T-helper 9 cell (primary cell): ENCODE measurements around the gene RHBDD3.
"Not testable (repeated sequence)": the region's sequence is repeated elsewhere in the genome, so short reads cannot be mapped to it uniquely, and the experiment has no call there.

ENCODE experiments used
- DNase-seq: peaks from one replicate; pipeline ENCODE4 v3.0.0-alpha.2; 2020

The RHBDD3 gene

DNA sequence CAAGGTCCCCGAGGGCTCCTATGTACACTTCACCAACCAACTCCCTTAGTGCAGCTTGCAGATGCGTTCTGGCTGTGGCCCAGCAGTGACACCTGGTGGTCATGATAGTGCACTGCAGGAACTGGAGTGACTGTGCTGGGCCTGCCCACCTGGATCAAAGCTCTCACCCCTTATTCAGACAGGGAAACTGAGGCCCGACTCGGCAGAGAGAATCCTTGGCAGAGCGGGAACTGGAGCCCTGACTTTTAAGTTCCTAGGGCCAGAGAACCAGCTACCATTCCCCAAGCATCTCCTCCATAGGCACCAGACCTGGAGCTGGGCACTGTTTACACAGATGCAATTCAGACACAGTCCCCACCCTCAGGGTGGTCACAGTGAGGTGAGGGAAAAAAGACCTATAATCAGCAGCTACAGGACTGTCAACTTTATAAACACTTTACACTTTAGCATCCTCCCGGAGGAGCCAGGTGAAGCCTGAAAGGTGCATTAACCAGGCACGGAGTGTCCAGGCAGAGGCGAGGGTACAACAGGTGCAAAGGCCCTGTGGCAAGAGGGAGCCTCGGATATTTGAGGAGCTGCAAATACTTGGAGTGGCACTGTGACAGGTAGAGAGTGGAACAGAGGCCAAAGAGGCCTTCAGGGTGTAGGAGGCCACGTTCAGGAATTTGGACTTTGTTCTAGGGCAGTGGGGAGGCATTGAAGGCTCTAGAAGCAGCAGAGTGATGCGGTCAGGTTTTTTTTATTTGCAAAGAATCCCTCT, 22.0 kb downstream of the RHBDD3 start:
- DNase-seq: peak; percentile 57

- DNase-seq: no peak
Measured at GRCh38 chr22:29244785-29245625, 22.8 kb downstream of the RHBDD3 start.

DNA sequence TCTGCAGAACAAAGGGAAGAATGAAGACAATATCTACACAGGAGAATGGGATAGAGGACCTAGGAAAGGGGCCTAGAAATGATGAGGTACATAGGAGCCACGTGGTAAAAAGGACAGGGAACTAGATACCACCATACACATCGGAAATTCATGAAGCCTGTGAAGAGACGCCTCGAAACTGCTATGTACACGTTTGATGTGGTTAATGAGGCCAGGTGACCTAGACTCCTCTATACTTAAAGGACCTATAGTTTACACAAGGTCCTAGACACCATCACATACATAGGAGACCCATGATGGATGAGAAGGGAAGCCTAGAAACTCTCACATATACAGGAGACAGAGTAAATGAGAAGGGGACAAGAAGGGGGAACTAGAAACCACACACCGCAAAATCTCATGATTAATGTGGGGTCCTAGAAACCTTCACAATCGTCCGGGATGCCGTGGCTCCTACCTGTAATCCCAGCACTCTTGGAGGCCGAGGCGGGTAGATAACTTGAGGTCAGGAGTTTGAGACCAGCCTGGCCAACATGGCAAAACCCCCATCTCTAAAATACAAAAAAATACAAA, 23.8 kb downstream of the RHBDD3 start:
- DNase-seq: no peak

- DNase-seq: not testable (repeated sequence)
Measured at GRCh38 chr22:29240481-29240880, 27.3 kb downstream of the RHBDD3 start.

DNA sequence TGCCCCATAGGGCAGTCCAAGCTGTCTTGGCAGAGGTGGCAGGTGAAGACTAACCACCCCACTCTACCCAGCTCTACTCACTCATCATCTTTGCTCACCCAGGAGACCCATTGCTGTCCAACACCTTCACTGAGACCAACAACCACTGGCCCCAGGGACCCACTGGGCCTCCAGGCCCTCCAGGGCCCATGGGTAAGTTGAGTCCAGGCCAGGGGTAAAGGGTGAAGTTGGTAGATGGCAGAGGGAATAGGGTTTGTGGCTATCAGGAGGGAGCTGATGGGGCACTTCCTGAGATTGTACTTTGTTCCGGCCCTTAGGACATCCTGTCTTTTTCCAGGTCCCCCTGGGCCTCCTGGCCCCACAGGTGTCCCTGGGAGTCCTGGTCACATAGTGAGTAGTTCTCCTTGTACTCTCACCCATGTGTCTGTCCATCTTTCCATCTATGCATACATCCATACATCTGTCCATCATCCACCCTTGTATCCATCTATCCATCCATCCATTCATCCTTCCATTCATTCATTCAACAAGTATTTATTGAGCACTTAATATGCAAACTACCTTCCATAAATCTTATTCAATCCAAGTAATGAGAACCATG, 34.4 kb downstream of the RHBDD3 start:
- no peak for DNase-seq

GRCh38 chr22:29231971-29232959, 35.5 kb downstream of the RHBDD3 start:
- no peak for DNase-seq

- no peak for DNase-seq
Measured at GRCh38 chr22:29230972-29231875, 36.6 kb downstream of the RHBDD3 start.

DNA sequence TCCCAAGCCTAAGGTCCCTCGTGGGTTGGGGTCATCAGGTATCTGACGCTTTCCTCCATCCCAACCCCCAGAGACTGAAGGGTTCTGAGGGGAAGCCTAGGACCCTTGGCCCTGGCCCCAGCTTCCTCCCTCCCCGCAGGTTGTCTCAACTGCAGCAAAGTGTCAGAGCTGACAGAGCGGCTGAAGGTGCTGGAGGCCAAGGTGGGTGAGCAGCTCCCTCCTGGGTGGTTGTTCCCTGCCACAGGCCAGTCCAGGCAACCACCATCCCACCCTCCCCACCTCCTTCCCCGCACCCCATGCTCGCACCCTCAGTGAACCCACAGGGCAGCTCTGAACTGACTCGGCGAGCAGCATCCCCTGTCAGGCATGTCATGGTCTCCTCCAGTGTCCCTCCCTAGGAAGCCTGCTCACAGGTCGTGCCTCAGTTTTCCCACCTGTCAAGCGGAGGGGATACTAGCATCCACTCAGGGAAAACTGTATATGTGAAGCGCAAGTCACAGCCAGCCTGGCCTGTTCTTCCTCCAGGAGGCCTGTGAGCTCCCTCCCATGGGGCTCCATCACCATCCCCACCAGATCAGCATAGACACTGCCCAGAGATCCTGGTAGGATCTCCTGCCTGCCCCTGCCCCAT, 41.3 kb downstream of the RHBDD3 start:
- no peak for DNase-seq

DNA sequence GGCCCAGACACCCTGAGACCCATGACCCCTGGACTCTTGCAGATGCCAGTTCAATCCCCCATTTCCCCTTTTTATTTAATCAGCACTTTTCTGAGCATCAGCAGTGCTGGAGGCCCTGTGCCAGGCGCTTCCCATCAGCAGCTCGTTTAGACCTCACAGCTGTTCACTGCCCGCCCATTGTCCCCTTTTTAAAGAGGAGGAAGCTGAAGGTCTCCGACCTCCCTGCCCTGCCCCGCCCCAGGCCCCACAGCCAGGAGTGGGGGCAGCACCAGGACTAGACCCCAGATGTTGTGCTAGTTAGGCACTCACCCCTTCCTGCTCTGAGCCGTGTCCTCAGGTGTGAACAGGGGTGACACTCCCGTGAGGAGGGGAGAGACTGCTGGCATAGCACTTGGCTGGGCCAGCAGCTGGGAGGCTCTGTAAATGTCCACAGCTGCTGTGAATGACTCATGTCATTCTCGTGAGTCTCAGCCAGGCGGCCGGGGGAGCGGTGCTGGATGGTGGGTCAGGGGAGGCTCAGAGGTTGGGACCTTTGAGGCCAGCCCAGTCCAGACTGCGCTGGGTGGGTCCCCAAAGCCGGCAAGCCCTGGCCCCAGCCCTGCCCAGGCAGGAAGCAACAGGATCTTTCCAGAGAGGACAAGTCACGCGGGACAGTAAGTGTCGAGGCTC, 42.2 kb downstream of the RHBDD3 start:
- DNase-seq: no peak

- no peak for DNase-seq
Measured at GRCh38 chr22:29224859-29225410, 42.8 kb downstream of the RHBDD3 start.

GRCh38 chr22:29224121-29224858, 43.5 kb downstream of the RHBDD3 start:
- DNase-seq: no peak

GRCh38 chr22:29219881-29220670, 47.7 kb downstream of the RHBDD3 start:
- no peak for DNase-seq

DNA sequence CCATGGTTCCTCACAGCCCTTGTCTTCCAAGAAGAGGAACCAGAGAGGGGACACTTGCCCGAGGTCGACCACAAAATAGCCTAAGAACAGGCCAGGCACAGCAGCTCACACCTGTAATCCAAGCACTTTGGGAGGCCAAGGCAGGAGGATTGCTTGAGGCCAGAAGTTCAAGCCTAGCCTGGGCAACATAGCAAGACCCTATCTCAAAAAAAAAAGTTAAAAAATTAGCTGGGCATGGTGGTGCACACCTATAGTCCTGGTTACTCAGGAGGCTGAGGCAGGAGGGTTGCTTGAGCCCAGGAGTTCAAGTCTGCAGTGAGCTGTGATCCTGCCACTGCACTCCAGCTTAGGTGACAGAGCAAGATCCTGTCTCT, 48.4 kb downstream of the RHBDD3 start:
- DNase-seq: not testable (repeated sequence)

GRCh38 chr22:29218758-29219408, 48.9 kb downstream of the RHBDD3 start:
- DNase-seq: no peak

DNA sequence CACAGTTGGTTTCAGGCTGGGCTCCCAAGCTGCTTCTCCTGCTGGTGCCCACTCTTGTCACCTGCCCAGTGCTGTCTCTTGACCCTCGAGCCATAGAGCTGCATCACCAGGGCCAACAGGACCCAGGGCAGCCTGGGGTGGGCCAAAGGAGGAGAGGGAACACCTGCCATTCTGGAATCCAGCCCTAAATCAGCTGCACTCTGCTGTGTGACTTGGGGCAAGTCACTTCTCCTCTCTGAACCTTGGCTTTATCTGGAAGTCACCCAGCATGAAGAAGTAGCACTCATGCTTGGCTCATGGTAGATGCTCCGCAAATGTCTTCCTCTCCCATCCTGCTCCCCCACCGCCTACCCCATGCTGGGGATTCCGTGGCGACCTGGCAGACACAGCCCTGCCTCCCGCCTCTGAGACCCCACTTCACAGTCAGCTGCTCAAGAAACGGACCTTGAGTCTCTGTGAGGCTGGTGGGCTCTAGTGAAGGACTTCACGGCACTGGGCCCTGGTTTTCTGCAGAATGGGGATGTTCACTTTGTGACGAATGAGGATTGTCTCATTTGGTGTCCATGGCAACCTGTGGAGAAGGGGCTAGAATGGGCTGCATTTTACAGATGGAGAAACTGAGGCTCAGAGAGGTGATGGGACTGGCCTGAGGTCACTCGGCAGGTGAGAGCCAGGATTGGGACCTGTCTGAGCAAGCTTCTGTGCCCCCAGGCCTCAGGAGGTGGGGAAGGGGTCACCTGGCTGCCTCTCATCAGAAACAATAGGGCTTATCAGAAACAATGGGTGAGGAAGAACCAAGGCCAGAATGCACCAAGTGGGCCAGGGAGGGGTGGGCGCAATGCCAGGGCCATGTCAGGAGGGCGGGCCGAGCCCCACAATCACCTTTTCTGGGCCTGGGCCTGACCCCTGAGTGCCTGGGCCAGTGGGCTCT, 49.7 kb downstream of the RHBDD3 start:
- DNase-seq: no peak
